ENCODE results near the gene HIGD1C.
A peak's percentile ranks its signal among the peaks of the same experiment; 100 is the strongest.
"Not testable (repeated sequence)": the region's sequence is repeated elsewhere in the genome, so short reads cannot be mapped to it uniquely, and the experiment has no call there.

Gene HIGD1C

GRCh38 chr12:50986966-50987737 is 34.8 kb downstream of the HIGD1C start:
- no peak for DNase-seq

- DNase-seq, result no peak
Observed at GRCh38 chr12:50988051-50988450, 35.7 kb downstream of the HIGD1C start.

GRCh38 chr12:50988871-50989270 is 36.5 kb downstream of the HIGD1C start:
- DNase-seq, result no peak

GRCh38 chr12:50990147-50990727 is 37.9 kb downstream of the HIGD1C start:
- DNase-seq, result no peak

GRCh38 chr12:50990791-50991190 is 38.4 kb downstream of the HIGD1C start:
- DNase-seq, result no peak

GRCh38 chr12:50991291-50991690 is 38.9 kb downstream of the HIGD1C start:
- no peak for DNase-seq

- DNase-seq, result no peak
Observed at GRCh38 chr12:50992819-50993218, 40.5 kb downstream of the HIGD1C start.

- no peak for DNase-seq
Observed at GRCh38 chr12:50999093-50999492, 46.7 kb downstream of the HIGD1C start.

GRCh38 chr12:51000245-51000644 is 47.9 kb downstream of the HIGD1C start:
- DNase-seq, result no peak

- DNase-seq, result no peak
Observed at GRCh38 chr12:51001799-51002198, 49.5 kb downstream of the HIGD1C start.

- no peak for DNase-seq
Observed at GRCh38 chr12:51004504-51004903, 52.2 kb downstream of the HIGD1C start.

GRCh38 chr12:51005030-51005429 is 52.7 kb downstream of the HIGD1C start:
- DNase-seq, result no peak

- no peak for DNase-seq
Observed at GRCh38 chr12:51005671-51006070, 53.3 kb downstream of the HIGD1C start.

GRCh38 chr12:51008329-51009055 is 56.1 kb downstream of the HIGD1C start:
- DNase-seq, result no peak

- peak; percentile 45 to 50 for DNase-seq
Observed at GRCh38 chr12:51009056-51009440, 56.7 kb downstream of the HIGD1C start.

- DNase-seq, result no peak
Observed at GRCh38 chr12:51011955-51012354, 59.6 kb downstream of the HIGD1C start.

GRCh38 chr12:51012570-51013236 is 60.4 kb downstream of the HIGD1C start:
- DNase-seq, result no peak

- no peak for DNase-seq
Observed at GRCh38 chr12:51013441-51013840, 61.1 kb downstream of the HIGD1C start.

GRCh38 chr12:51014467-51014866 is 62.1 kb downstream of the HIGD1C start:
- not testable (repeated sequence) for DNase-seq

- no peak for DNase-seq
Observed at GRCh38 chr12:51017452-51017851, 65.1 kb downstream of the HIGD1C start.

- DNase-seq, result no peak
Observed at GRCh38 chr12:51018956-51019355, 66.6 kb downstream of the HIGD1C start.

- DNase-seq, result no peak
Observed at GRCh38 chr12:51019927-51020326, 67.6 kb downstream of the HIGD1C start.

Data from stimulated activated CD4-positive, alpha-beta T cell treated with anti-CD3 and anti-CD28 coated beads, Interleukin-2, amount 100 ng/mL, for 24 hours (primary cell).